H1 (cell line): ENCODE measurements around the gene ACVR2A. TPM values are rescaled to one million over a fixed set of nuclear protein-coding genes. Genes with fewer than 3 reads are reported as not detected.

ENCODE experiments used
- CTCF ChIA-PET: fragments of 300-600 bp; sonication (Branson Sonifier 250); formaldehyde crosslinking; loops from one replicate; lab custom pipeline; 2021; ENCODE audit not compliant: partially characterized antibody; lab: Charles Lee
- POLR2A ChIA-PET: fragments of 300-600 bp; sonication (Branson Sonifier 250); formaldehyde crosslinking; loops from one replicate; lab custom pipeline; 2021; ENCODE audit warnings: inconsistent platforms; ENCODE audit not compliant: partially characterized antibody; lab: Charles Lee
- DNase-seq, 2 experiments: peaks; one replicate each; pipeline versions ENCODE4 v3.0.0 to v3.0.0-alpha.2; 2010 to 2022; ENCODE audit warnings: low spot score in 2 of 2, low read depth in 1 of 2, mixed read lengths in 1 of 2
- FAIRE-seq: peaks from 2 replicates; lab custom pipeline; 2011; peaks lifted over from hg19 to GRCh38; lab: Jason Lieb, UNC
- H2AFZ ChIP-seq: 2 replicates; pipeline ENCODE4 v1.8.1; 2012; ENCODE audit warnings: low read length, inconsistent platforms
- H2AK5ac ChIP-seq: 2 replicates; pipeline ENCODE4 v1.6.1; 2013; ENCODE audit warnings: low read depth, low read length
- H2BK120ac ChIP-seq: replicated peaks from 2 replicates; pipeline ENCODE3; 2013; ENCODE audit warnings: low read depth, low read length, inconsistent platforms
- H2BK12ac ChIP-seq: 2 replicates; pipeline ENCODE4 v1.6.1; 2013; ENCODE audit warnings: low read depth, low read length
- H2BK15ac ChIP-seq: 2 replicates; pipeline ENCODE4 v1.6.1; 2013; ENCODE audit warnings: low read length
- H2BK20ac ChIP-seq: 2 replicates; pipeline ENCODE4 v1.6.1; 2013; ENCODE audit warnings: low read length
- H2BK5ac ChIP-seq: 2 replicates; pipeline ENCODE4 v1.6.1; 2013; ENCODE audit warnings: low read depth, low read length
- H3K14ac ChIP-seq: 2 replicates; pipeline ENCODE4 v1.6.1; 2013; ENCODE audit warnings: inconsistent platforms; ENCODE audit not compliant: insufficient read length
- H3K18ac ChIP-seq: 2 replicates; pipeline ENCODE4 v1.6.1; 2013; ENCODE audit warnings: low read length; ENCODE audit errors: extremely low read depth
- H3K23ac ChIP-seq: 2 replicates; pipeline ENCODE4 v1.6.1; 2013; ENCODE audit warnings: inconsistent platforms; ENCODE audit not compliant: insufficient read length
- H3K23me2 ChIP-seq: 2 replicates; pipeline ENCODE4 v1.6.1; 2013; ENCODE audit warnings: low read depth, low read length
- H3K27ac ChIP-seq: 2 replicates; pipeline ENCODE4 v1.6.1; 2011; ENCODE audit warnings: low read depth, low read length, inconsistent platforms
- H3K27me3 ChIP-seq, 4 experiments: replicated peaks in 1 of 4; 1 replicate in 1 of 4; 2 replicates in 3 of 4; pipeline versions ENCODE4 v1.6.1 to v1.8.1; 2011 to 2013; ENCODE audit warnings: low read length in 3 of 4, mild to moderate bottlenecking in 3 of 4, inconsistent platforms in 2 of 4, mixed read lengths in 2 of 4, moderate library complexity in 1 of 4; ENCODE audit not compliant: control insufficient read depth in 3 of 4, insufficient read depth in 3 of 4; ENCODE audit errors: extremely low read depth in 1 of 4
- H3K36me3 ChIP-seq, 4 experiments: 2 replicates each; pipeline versions ENCODE4 v1.6.1 to v1.8.1; 2011 to 2013; ENCODE audit warnings: mild to moderate bottlenecking in 4 of 4, low read length in 3 of 4, moderate library complexity in 2 of 4, control low read depth in 1 of 4, inconsistent platforms in 1 of 4; ENCODE audit not compliant: insufficient read depth in 4 of 4, control insufficient read depth in 2 of 4
- H3K4ac ChIP-seq: replicated peaks from 2 replicates; pipeline ENCODE3; 2013; ENCODE audit warnings: low read length, low read depth, mixed read lengths, inconsistent platforms; ENCODE audit not compliant: insufficient read length
- H3K4me1 ChIP-seq, 4 experiments: replicated peaks in 1 of 4; 1 replicate in 1 of 4; 2 replicates in 3 of 4; pipeline versions ENCODE4 v1.6.1 to v1.8.1; 2011 to 2013; ENCODE audit warnings: low read length in 3 of 4, inconsistent platforms in 2 of 4, mixed read lengths in 1 of 4; ENCODE audit not compliant: insufficient read depth in 4 of 4, control insufficient read depth in 3 of 4
- H3K4me2 ChIP-seq, 2 experiments: 2 replicates each; pipeline versions ENCODE4 v1.6.1 to v1.8.1; 2011 to 2013; ENCODE audit warnings: low read depth in 2 of 2, low read length in 2 of 2, control low read depth in 1 of 2, inconsistent platforms in 1 of 2, mild to moderate bottlenecking in 1 of 2; ENCODE audit not compliant: insufficient read depth in 1 of 2
- H3K4me3 ChIP-seq, 4 experiments: fragments of 200-600, 300-600 bp in 1 of 4; sonication (generic), shearing (Covaris generic), sonication (Bioruptor Twin) in 1 of 4; 2 replicates each; pipeline versions ENCODE4 v1.5.1 to v1.8.1; 2011 to 2016; ENCODE audit warnings: low read length in 4 of 4, low read depth in 3 of 4, control low read depth in 2 of 4, inconsistent platforms in 2 of 4, mild to moderate bottlenecking in 2 of 4, mixed read lengths in 1 of 4, moderate library complexity in 1 of 4; ENCODE audit not compliant: insufficient read depth in 2 of 4; ENCODE audit errors: extremely low read depth in 1 of 4
- H3K56ac ChIP-seq: replicated peaks from 2 replicates; pipeline ENCODE3; 2013; ENCODE audit warnings: low read depth, mild to moderate bottlenecking, mixed read lengths, low read length, inconsistent platforms; ENCODE audit not compliant: insufficient read length
- H3K79me1 ChIP-seq: 2 replicates; pipeline ENCODE4 v1.6.1; 2013; ENCODE audit warnings: low read depth, low read length, control low read depth
- H3K79me2 ChIP-seq, 2 experiments: 2 replicates each; pipeline versions ENCODE4 v1.6.1 to v1.8.1; 2012 to 2013; ENCODE audit warnings: low read length in 2 of 2, mild to moderate bottlenecking in 2 of 2, inconsistent platforms in 1 of 2; ENCODE audit not compliant: insufficient read depth in 2 of 2, control insufficient read depth in 1 of 2
- H3K9ac ChIP-seq, 4 experiments: replicated peaks in 1 of 4; 1 replicate in 1 of 4; 2 replicates in 3 of 4; pipeline versions ENCODE4 v1.6.1 to v1.8.1; 2011 to 2013; ENCODE audit warnings: low read depth in 3 of 4, low read length in 3 of 4, control low read depth in 2 of 4, mild to moderate bottlenecking in 2 of 4, moderate library complexity in 2 of 4, inconsistent platforms in 1 of 4; ENCODE audit errors: extremely low read depth in 1 of 4
- H3K9me3 ChIP-seq, 2 experiments: 2 replicates each; pipeline versions ENCODE4 v1.6.1 to v1.8.1; 2012 to 2013; ENCODE audit warnings: mild to moderate bottlenecking in 2 of 2, moderate library complexity in 2 of 2, control low read depth in 1 of 2, inconsistent platforms in 1 of 2, low read depth in 1 of 2, low read length in 1 of 2, mixed read lengths in 1 of 2; ENCODE audit not compliant: insufficient read depth in 2 of 2
- H4K20me1 ChIP-seq, 2 experiments: replicated peaks in 1 of 2; 2 replicates each; pipeline versions ENCODE3 to v1.8.1; 2011 to 2013; ENCODE audit warnings: inconsistent platforms in 2 of 2, low read length in 2 of 2, mild to moderate bottlenecking in 1 of 2; ENCODE audit not compliant: insufficient read depth in 2 of 2, control insufficient read depth in 1 of 2
- H4K5ac ChIP-seq: 2 replicates; pipeline ENCODE4 v1.6.1; 2013; ENCODE audit warnings: low read length, low read depth, mixed read lengths, inconsistent platforms; ENCODE audit not compliant: insufficient read length
- H4K8ac ChIP-seq: 2 replicates; pipeline ENCODE4 v1.8.0; 2013; ENCODE audit warnings: mild to moderate bottlenecking, moderate library complexity, low read length, inconsistent platforms; ENCODE audit not compliant: insufficient read depth; ENCODE audit errors: extremely low read depth
- H4K91ac ChIP-seq: replicated peaks from 2 replicates; pipeline ENCODE3; 2013; ENCODE audit warnings: low read length, mixed read lengths, inconsistent platforms; ENCODE audit not compliant: insufficient read length
- BRCA1 ChIP-seq: IDR thresholded peaks from 2 replicates; pipeline ENCODE4 v1.6.1; 2012; ENCODE audit warnings: low read depth, low read length, improper control_type of control experiment
- CBX8 ChIP-seq: fragments of 300-800, 300-1000 bp; sonication (generic); IDR thresholded peaks from 2 replicates; pipeline ENCODE4 v1.7.1; 2016; ENCODE audit warnings: low read depth, low read length, borderline replicate concordance
- CTCF ChIP-seq, 3 experiments: IDR thresholded peaks; 1 replicate in 2 of 3; 2 replicates in 1 of 3; pipeline versions ENCODE4 v1.5.1 to v1.6.1; 2011; ENCODE audit warnings: low read length in 3 of 3, mild to moderate bottlenecking in 3 of 3, inconsistent platforms in 2 of 3, low read depth in 1 of 3, moderate library complexity in 1 of 3; ENCODE audit not compliant: insufficient read depth in 1 of 3; ENCODE audit errors: control extremely low read depth in 1 of 3
- FOSL1 ChIP-seq: IDR thresholded peaks from 2 replicates; pipeline ENCODE4 v1.6.1; 2011; ENCODE audit warnings: mild to moderate bottlenecking, low read depth, low read length, moderate library complexity; ENCODE audit not compliant: insufficient read depth
- GABPA ChIP-seq: IDR thresholded peaks from 2 replicates; pipeline ENCODE4 v1.6.1; 2011; ENCODE audit warnings: mild to moderate bottlenecking, low read length, moderate library complexity, borderline replicate concordance; ENCODE audit not compliant: insufficient read depth
- KDM5A ChIP-seq: fragments of 200-600 bp; IDR thresholded peaks from 2 replicates; pipeline ENCODE4 v1.7.1; 2012; ENCODE audit warnings: mild to moderate bottlenecking, low read length, inconsistent platforms, mixed read lengths
- RAD21 ChIP-seq, 2 experiments: IDR thresholded peaks in 1 of 2; conservative IDR thresholded peaks in 1 of 2; 2 replicates each; pipeline ENCODE4 v1.6.1; 2011; ENCODE audit warnings: low read depth in 2 of 2, low read length in 2 of 2, improper control_type of control experiment in 1 of 2, inconsistent platforms in 1 of 2, mild to moderate bottlenecking in 1 of 2, moderate library complexity in 1 of 2
- RFX5 ChIP-seq: IDR thresholded peaks from 2 replicates; pipeline ENCODE4 v1.6.1; 2011; ENCODE audit warnings: low read depth, low read length, improper control_type of control experiment, borderline replicate concordance
- SP1 ChIP-seq: IDR thresholded peaks from 2 replicates; pipeline ENCODE4 v1.6.1; 2011; ENCODE audit warnings: low read depth, low read length
- SP2 ChIP-seq: IDR thresholded peaks from 2 replicates; pipeline ENCODE4 v1.6.1; 2012; ENCODE audit warnings: mild to moderate bottlenecking, low read length, inconsistent platforms
- TAF7 ChIP-seq: optimal IDR thresholded peaks from 2 replicates; pipeline ENCODE3; 2011; ENCODE audit warnings: low read depth, mild to moderate bottlenecking, inconsistent platforms, low read length, moderate library complexity, borderline replicate concordance
- TBP ChIP-seq: IDR thresholded peaks from 2 replicates; pipeline ENCODE4 v1.6.1; 2011; ENCODE audit warnings: low read depth, low read length, improper control_type of control experiment
- WGBS, 2 experiments: shearing (Covaris generic) in 1 of 2; methylation state at CpG; one replicate each; pipeline versions ENCODE4 v1.1.6 to v1.1.7; 2013 to 2015; ENCODE audit warnings: low lambda C conversion rate in 2 of 2, mixed read lengths in 2 of 2, inconsistent platforms in 1 of 2, low coverage in 1 of 2, missing lambda C conversion rate in 1 of 2; ENCODE audit not compliant: insufficient replicate concordance in 2 of 2, insufficient coverage in 1 of 2, insufficient read length in 1 of 2; ENCODE audit errors: extremely low coverage in 1 of 2, missing lambda C conversion rate in 1 of 2; 5-methylcytosine and 5-hydroxymethylcytosine counted together
- polyA plus RNA-seq, 7 experiments: library from polyadenylated mRNA; depleted of rRNA in 3 of 7; stranded (reverse) in 5 of 7; unstranded in 2 of 7; fragments of >200 nt in 5 of 7; fragments of 200-250 nt in 2 of 7; gene quantifications; 1 replicate in 5 of 7; 2 replicates in 1 of 7; 4 replicates in 1 of 7; pipeline versions ENCODE4 v1.2.1 to v1.2.3, GENCODE V29; 2011 to 2013; ENCODE audit warnings: missing spikeins in 2 of 7, mixed read lengths in 2 of 7
- total RNA-seq: library from RNA; stranded (reverse); fragmentation: NEBNext Ultra II Directional; extraction: Animal tissue kit (Norgen Biotek cat#: 25700); gene quantifications from 2 replicates; pipeline ENCODE4 v1.2.1, GENCODE V29; 2021

ACVR2A gene
- total and polyA plus RNA-seq, 2 of the 8 experiments (the other 6 are each of a cell fraction or from before 2014, with no cell fraction given) = 3.4 to 18.1 TPM

- Histone ChIP-seq H4K91ac (no peak overlapping the region), H3K4me3 (no peak overlapping the region), H3K27me3 (no peaks in the 10 kb centered on the region), H3K4me2 (no peak overlapping the region), H2BK12ac (no peak overlapping the region), H3K79me1 (no peaks in the 10 kb centered on the region), H3K4me1 (no peaks in the 10 kb centered on the region), H3K18ac (no peak overlapping the region), H3K9ac (no peak overlapping the region), H4K20me1 (peaks cover 0 to 2% of the 10 kb centered on the region in 2 experiments), H3K23ac (no peak overlapping the region), H3K27ac (no peak overlapping the region), H3K4ac (no peak overlapping the region), H2AFZ (no peak overlapping the region), H2BK120ac (no peak overlapping the region), H4K8ac (no peak overlapping the region), H2BK15ac (no peak overlapping the region), H3K36me3 (peaks cover 0 to 10% (median 0%) of the 10 kb centered on the region in 4 experiments; a peak in 5 of 8 replicates), H3K9me3 (no peaks in the 10 kb centered on the region), H2BK5ac (no peak overlapping the region), H3K56ac (no peak overlapping the region), H3K14ac (no peak overlapping the region), H4K5ac (no peak overlapping the region), H2AK5ac (no peak overlapping the region), H3K23me2 (no peaks in the 10 kb centered on the region), H2BK20ac (no peak overlapping the region), H3K79me2 (no peaks in the 10 kb centered on the region)
- FAIRE-seq = no peak
- CTCF ChIA-PET = interaction anchor here (1.8 kb wide), 1 partner anchor 872 kb away, joined by 4 read pairs; no protein-coding TSS in a partner anchor
- POLR2A ChIA-PET = interaction anchor here (0.6 kb wide), 1 partner anchor 11 kb away, joined by 3 read pairs; no protein-coding TSS in a partner anchor
- whole genome bisulfite sequencing, 2 experiments = 91% methylated on average over 4 of the region's 4 CpGs; no CpG with 5 or more reads in 1 of the 2 experiments
- no peak for DNase-seq
- no peak for TF ChIP-seq CBX8
- TF ChIP-seq CTCF (IDR thresholded peaks at IDR 0.05; ENCODE audit: control extremely low read depth in 1 of 3, insufficient read depth in 1 of 3, low read depth in 1 of 3, low read length in 3 of 3) = no peak
- TF ChIP-seq FOSL1 = no peak
- TF ChIP-seq BRCA1 = no peak
- TF ChIP-seq RAD21 (IDR thresholded peaks at IDR 0.05 in 1 of 2, conservative IDR thresholded peaks at IDR 0.05 in 1 of 2; ENCODE audit: low read depth in 2 of 2, low read length in 2 of 2) = no peak
- TF ChIP-seq TBP = no peak
- no peak for TF ChIP-seq SP2
- no peak for TF ChIP-seq TAF7
- TF ChIP-seq GABPA = no peak
- TF ChIP-seq RFX5 = no peak
- no peak for TF ChIP-seq KDM5A
- TF ChIP-seq SP1 = no peak
These were observed 72.3 kb downstream of the ACVR2A start for GRCh38 chr2:147917161-147917560.
